ENCODE data around the gene NES.
A peak's percentile ranks its signal among the peaks of the same experiment; 100 is the strongest.
"Not testable (repeated sequence)": the region's sequence is repeated elsewhere in the genome, so short reads cannot be mapped to it uniquely, and the experiment has no call there.

NES gene

GRCh38 chr1:156641761-156642264 is 35.4 kb downstream of the NES start, which contains the start of gene BCAN:
TSS of gene BCAN (plus strand) at chr1:156642117. CDS start at chr1:156646055, 3,938 bp downstream.
- H3K4me3 ChIP-seq (ENCODE audit: low read depth, low read length): peak within 1 kb of the TSS; percentile 45
- peaks cover 30% of the 10 kb centered on the region for H3K4me1 ChIP-seq
- no peaks in the 10 kb centered on the region for H3K9me3 ChIP-seq
- peak; percentile 71 for DNase-seq
- no peak for TF ChIP-seq CTCF (IDR thresholded peaks at IDR 0.05; ENCODE audit: low read depth, low read length)
- H3K36me3 ChIP-seq: no peaks in the 10 kb centered on the region; the same call in 1 of the 2 replicates
- no peaks in the 10 kb centered on the region for H3K27me3 ChIP-seq

- Histone ChIP-seq H3K9me3 (no peaks in the 10 kb centered on the region), H3K36me3 (no peaks in the 10 kb centered on the region; the same call in 1 of the 2 replicates), H3K27me3 (no peaks in the 10 kb centered on the region), H3K4me1 (peaks cover 30% of the 10 kb centered on the region), H3K4me3 (ENCODE audit: low read depth, low read length) (peak overlapping the region; percentile 45)
- no peak for TF ChIP-seq CTCF (IDR thresholded peaks at IDR 0.05; ENCODE audit: low read depth, low read length)
- DNase-seq: no peak
Observed at GRCh38 chr1:156640842-156641706, 36.1 kb downstream of the NES start.

GRCh38 chr1:156639601-156640101 is 37.6 kb downstream of the NES start:
- H3K9me3 ChIP-seq: no peaks in the 10 kb centered on the region
- no peak for TF ChIP-seq CTCF (IDR thresholded peaks at IDR 0.05; ENCODE audit: low read depth, low read length)
- no peak overlapping the region for H3K4me3 ChIP-seq (ENCODE audit: low read depth, low read length)
- H3K4me1 ChIP-seq: peaks cover 30% of the 10 kb centered on the region
- no peaks in the 10 kb centered on the region for H3K36me3 ChIP-seq
- no peaks in the 10 kb centered on the region for H3K27me3 ChIP-seq
- peak; percentile 76 for DNase-seq

- no peak for TF ChIP-seq CTCF (IDR thresholded peaks at IDR 0.05; ENCODE audit: low read depth, low read length)
- Histone ChIP-seq H3K4me1 (peaks cover 30% of the 10 kb centered on the region), H3K36me3 (no peaks in the 10 kb centered on the region), H3K4me3 (ENCODE audit: low read depth, low read length) (no peak overlapping the region), H3K9me3 (no peaks in the 10 kb centered on the region), H3K27me3 (no peaks in the 10 kb centered on the region)
- no peak for DNase-seq
Observed at GRCh38 chr1:156638189-156638985, 38.8 kb downstream of the NES start.

- no peaks in the 10 kb centered on the region for H3K4me1 ChIP-seq
- no peak overlapping the region for H3K4me3 ChIP-seq (ENCODE audit: low read depth, low read length)
- no peaks in the 10 kb centered on the region for H3K36me3 ChIP-seq
- DNase-seq: no peak
- TF ChIP-seq CTCF (IDR thresholded peaks at IDR 0.05; ENCODE audit: low read depth, low read length): no peak
- H3K27me3 ChIP-seq: no peaks in the 10 kb centered on the region
- no peaks in the 10 kb centered on the region for H3K9me3 ChIP-seq
Observed at GRCh38 chr1:156632355-156632754, 44.9 kb downstream of the NES start.

- not testable (repeated sequence) for H3K4me3 ChIP-seq (ENCODE audit: low read depth, low read length); DNase-seq; H3K4me1 ChIP-seq; H3K9me3 ChIP-seq; H3K27me3 ChIP-seq; H3K36me3 ChIP-seq
Observed at GRCh38 chr1:156631152-156631551, 46.1 kb downstream of the NES start.

All from BE2C (cell line).